Spleen (tissue), 7 donors: ENCODE measurements around the gene ADGRG3.

ENCODE experiments used
- POLR2A ChIP-seq, 3 donors: fragments of 450-650 bp; IDR thresholded peaks; one replicate each; pipeline ENCODE4 v1.5.1; 2017; ENCODE audit warnings: antibody characterized with exemption in 3 of 3, mild to moderate bottlenecking in 1 of 3
- POLR2AphosphoS5 ChIP-seq, 3 donors: sonication (generic); formaldehyde crosslinking; IDR thresholded peaks; one replicate each; pipeline ENCODE4 v1.5.1; 2017; ENCODE audit warnings: antibody characterized with exemption in 3 of 3
- TF ChIP-seq, protein P1 (sequence below), 11 experiments: fragments of 200-600 bp in 7 of 11; fragments of 450-650 bp in 4 of 11; sonication (generic) in 4 of 11; IDR thresholded peaks in 8 of 11; conservative IDR thresholded peaks in 3 of 11; 1 replicate in 7 of 11; 2 replicates in 4 of 11; pipeline versions ENCODE4 v1.4.0 to v1.8.0; 2016 to 2021; ENCODE audit warnings: antibody characterized with exemption in 11 of 11, inconsistent platforms in 4 of 11, mild to moderate bottlenecking in 1 of 11
- donor health status: DM: no; HTN: no; CAD: no; lungs with moderate emphysema.
- donor health status: DM: no; HTN: no; CAD: no.
- donor health status: DM: no; HTN: no; CAD: no.

DNA sequence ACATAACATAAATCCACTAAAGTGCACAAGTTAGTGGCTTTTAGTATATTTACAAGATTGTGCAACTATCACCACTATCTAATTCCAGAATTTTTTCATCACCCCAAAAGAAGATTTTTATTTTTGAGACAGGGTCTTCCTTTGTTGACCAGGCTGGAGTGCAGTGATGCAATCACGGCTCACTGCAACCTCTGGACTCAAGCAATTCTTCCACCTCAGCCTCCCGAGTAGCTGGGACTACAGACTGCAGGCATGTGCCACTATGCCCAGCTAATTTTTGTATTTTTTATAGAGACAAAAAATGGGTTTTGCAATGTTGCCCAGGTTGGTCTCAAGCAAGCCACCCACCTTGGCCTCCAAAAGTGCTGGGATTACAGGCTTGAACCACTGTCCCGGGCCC lies 41.6 kb downstream of the ADGRG3 start:
- TF ChIP-seq, protein P1, sequence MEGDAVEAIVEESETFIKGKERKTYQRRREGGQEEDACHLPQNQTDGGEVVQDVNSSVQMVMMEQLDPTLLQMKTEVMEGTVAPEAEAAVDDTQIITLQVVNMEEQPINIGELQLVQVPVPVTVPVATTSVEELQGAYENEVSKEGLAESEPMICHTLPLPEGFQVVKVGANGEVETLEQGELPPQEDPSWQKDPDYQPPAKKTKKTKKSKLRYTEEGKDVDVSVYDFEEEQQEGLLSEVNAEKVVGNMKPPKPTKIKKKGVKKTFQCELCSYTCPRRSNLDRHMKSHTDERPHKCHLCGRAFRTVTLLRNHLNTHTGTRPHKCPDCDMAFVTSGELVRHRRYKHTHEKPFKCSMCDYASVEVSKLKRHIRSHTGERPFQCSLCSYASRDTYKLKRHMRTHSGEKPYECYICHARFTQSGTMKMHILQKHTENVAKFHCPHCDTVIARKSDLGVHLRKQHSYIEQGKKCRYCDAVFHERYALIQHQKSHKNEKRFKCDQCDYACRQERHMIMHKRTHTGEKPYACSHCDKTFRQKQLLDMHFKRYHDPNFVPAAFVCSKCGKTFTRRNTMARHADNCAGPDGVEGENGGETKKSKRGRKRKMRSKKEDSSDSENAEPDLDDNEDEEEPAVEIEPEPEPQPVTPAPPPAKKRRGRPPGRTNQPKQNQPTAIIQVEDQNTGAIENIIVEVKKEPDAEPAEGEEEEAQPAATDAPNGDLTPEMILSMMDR (IDR thresholded peaks at IDR 0.05 in 8 of 11, conservative IDR thresholded peaks at IDR 0.05 in 3 of 11), result no peak
- TF ChIP-seq POLR2AphosphoS5 (IDR thresholded peaks at IDR 0.05), result no peak
- TF ChIP-seq POLR2A (IDR thresholded peaks at IDR 0.05), result no peak
